Measurements from ENCODE around the gene STK17A. TPM values are rescaled to one million over a fixed set of nuclear protein-coding genes. Genes with fewer than 3 reads are reported as not detected.

STK17A gene
- total RNA-seq, result 40.7 and 71.3 TPM in 2 replicates

GRCh38 chr7:43582503-43583423 is at the start of gene STK17A:
Gene STK17A (plus strand): TSS chr7:43583108. CDS start chr7:43583244, 136 bp downstream.

Other genes starting within 250 kb of the STK17A start
- 37.6 and 49.0 TPM in 2 replicates for gene COA1, start 146.4 kb downstream of the STK17A start, total RNA-seq
- 26.7 and 31.5 TPM in 2 replicates for gene BLVRA, start 175.6 kb downstream of the STK17A start, total RNA-seq

Measured in smooth muscle cell of the umbilical artery (primary cell).